ENCODE measurements around the gene CEACAM3.

Gene CEACAM3

GRCh38 chr19:41792513-41793413, 3.6 kb upstream of the CEACAM3 start:
- no peak for TF ChIP-seq EZH2phosphoT487 (conservative IDR thresholded peaks at IDR 0.05; ENCODE audit: low read length)
- TF ChIP-seq CTCF (IDR thresholded peaks at IDR 0.05; ENCODE audit: insufficient read depth, low read length, poor library complexity, severe bottlenecking): peak; percentile 89
- H3K9me3 ChIP-seq (ENCODE audit: insufficient read depth, low read length): no peaks in the 10 kb centered on the region
- no peak overlapping the region for H3K4me2 ChIP-seq (ENCODE audit: low read depth, low read length, poor library complexity, severe bottlenecking)
- no peak overlapping the region for H3K4me3 ChIP-seq (ENCODE audit: insufficient read depth, low read length, poor library complexity, severe bottlenecking)
- no peaks in the 10 kb centered on the region for H4K20me1 ChIP-seq (ENCODE audit: low read depth, low read length)
- no peak overlapping the region for H3K27ac ChIP-seq (ENCODE audit: low read depth, low read length)
- no peaks in the 10 kb centered on the region for H3K36me3 ChIP-seq (ENCODE audit: low read length)
- H3K9me2 ChIP-seq (replicated peaks; ENCODE audit: insufficient read depth, low read length): no peaks in the 10 kb centered on the region
- H2AFZ ChIP-seq (ENCODE audit: low read depth, low read length, severe bottlenecking): no peak overlapping the region
- H3K79me2 ChIP-seq (ENCODE audit: insufficient read depth, low read length): no peaks in the 10 kb centered on the region
- H3F3A ChIP-seq (ENCODE audit: insufficient read depth): no peaks in the 10 kb centered on the region
- no peaks in the 10 kb centered on the region for H3K27me3 ChIP-seq (ENCODE audit: low read length)
- no peak overlapping the region for H3K9ac ChIP-seq (ENCODE audit: low read length)

- Histone ChIP-seq H2AFZ (ENCODE audit: low read depth, low read length, severe bottlenecking) (no peak overlapping the region), H3K27me3 (ENCODE audit: low read length) (no peaks in the 10 kb centered on the region), H3K79me2 (ENCODE audit: insufficient read depth, low read length) (no peaks in the 10 kb centered on the region), H3K9me3 (ENCODE audit: insufficient read depth, low read length) (no peaks in the 10 kb centered on the region), H3K27ac (ENCODE audit: low read depth, low read length) (no peak overlapping the region), H3K9me2 (replicated peaks; ENCODE audit: insufficient read depth, low read length) (no peaks in the 10 kb centered on the region), H3K36me3 (ENCODE audit: low read length) (no peaks in the 10 kb centered on the region), H3K4me3 (ENCODE audit: insufficient read depth, low read length, poor library complexity, severe bottlenecking) (no peak overlapping the region), H3F3A (ENCODE audit: insufficient read depth) (no peaks in the 10 kb centered on the region), H4K20me1 (ENCODE audit: low read depth, low read length) (no peaks in the 10 kb centered on the region), H3K4me2 (ENCODE audit: low read depth, low read length, poor library complexity, severe bottlenecking) (no peak overlapping the region), H3K9ac (ENCODE audit: low read length) (no peak overlapping the region)
- TF ChIP-seq CTCF (IDR thresholded peaks at IDR 0.05; ENCODE audit: insufficient read depth, low read length, poor library complexity, severe bottlenecking) (no peak), EZH2phosphoT487 (conservative IDR thresholded peaks at IDR 0.05; ENCODE audit: low read length) (no peak)
These were observed 3.0 kb upstream of the CEACAM3 start for GRCh38 chr19:41793414-41793727.

GRCh38 chr19:41795031-41795461, 1.3 kb upstream of the CEACAM3 start:
- Histone ChIP-seq H3K9ac (ENCODE audit: low read length) (no peak overlapping the region), H3K4me2 (ENCODE audit: low read depth, low read length, poor library complexity, severe bottlenecking) (no peak overlapping the region), H3K9me2 (replicated peaks; ENCODE audit: insufficient read depth, low read length) (no peaks in the 10 kb centered on the region), H3K79me2 (ENCODE audit: insufficient read depth, low read length) (no peaks in the 10 kb centered on the region), H3K36me3 (ENCODE audit: low read length) (no peaks in the 10 kb centered on the region), H3K4me3 (ENCODE audit: insufficient read depth, low read length, poor library complexity, severe bottlenecking) (no peak overlapping the region), H3K27ac (ENCODE audit: low read depth, low read length) (no peak overlapping the region), H3K27me3 (ENCODE audit: low read length) (no peaks in the 10 kb centered on the region), H4K20me1 (ENCODE audit: low read depth, low read length) (no peaks in the 10 kb centered on the region), H2AFZ (ENCODE audit: low read depth, low read length, severe bottlenecking) (no peak overlapping the region), H3F3A (ENCODE audit: insufficient read depth) (no peaks in the 10 kb centered on the region), H3K9me3 (ENCODE audit: insufficient read depth, low read length) (no peaks in the 10 kb centered on the region)
- TF ChIP-seq CTCF (IDR thresholded peaks at IDR 0.05; ENCODE audit: insufficient read depth, low read length, poor library complexity, severe bottlenecking): peak; percentile 70
- no peak for TF ChIP-seq EZH2phosphoT487 (conservative IDR thresholded peaks at IDR 0.05; ENCODE audit: low read length)

Data from SU-DHL-6 (cell line).